Caco-2 (cell line): ENCODE results near the gene MRPS10. TPM values are rescaled to one million over a fixed set of nuclear protein-coding genes. Genes with fewer than 3 reads are reported as not detected.
"Not testable (repeated sequence)": the region's sequence is repeated elsewhere in the genome, so short reads cannot be mapped to it uniquely, and the experiment has no call there.

Experiments used
- BruUV-seq: library from RNA; stranded (reverse); fragments of 400-500 nt; replicated peaks from 2 replicates; lab custom pipeline; 2021; lab: Mats Ljungman, UMichigan
- CTCF ChIA-PET: fragments of 300-600 bp; sonication (Branson Sonifier 250); formaldehyde crosslinking; loops from one replicate; lab custom pipeline; 2022; ENCODE audit warnings: antibody characterized with exemption; lab: Charles Lee
- POLR2A ChIA-PET: fragments of 300-600 bp; sonication (Branson Sonifier 250); formaldehyde crosslinking; loops from one replicate; lab custom pipeline; 2022; ENCODE audit warnings: antibody characterized with exemption; lab: Charles Lee
- DNase-seq, 2 experiments: peaks; one replicate each; pipeline versions ENCODE4 v3.0.0 to v3.0.0-alpha.2; 2020 to 2022
- H3K27me3 ChIP-seq: replicated peaks from 2 replicates; pipeline ENCODE4 v1.6.0; 2011; ENCODE audit warnings: low read length; ENCODE audit not compliant: control insufficient read depth, insufficient read depth
- H3K36me3 ChIP-seq: 2 replicates; pipeline ENCODE4 v1.5.1; 2011; ENCODE audit warnings: low read length; ENCODE audit not compliant: control insufficient read depth, insufficient read depth
- H3K4me1 ChIP-seq: fragments of 250-450 bp; sonication (Bioruptor Pico); 2 replicates; pipeline ENCODE4 v1.5.1; 2020; ENCODE audit warnings: mild to moderate bottlenecking
- H3K4me3 ChIP-seq: 2 replicates; pipeline ENCODE4 v1.5.1; 2011; ENCODE audit warnings: low read depth, mild to moderate bottlenecking, control low read depth, low read length
- H3K9me3 ChIP-seq: fragments of 250-450 bp; sonication (Bioruptor Pico); 2 replicates; pipeline ENCODE4 v1.5.1; 2020; ENCODE audit warnings: mild to moderate bottlenecking, moderate library complexity
- H3K27ac Mint-ChIP-seq: one replicate; pipeline ENCODE4 v1.8.0; 2022; ENCODE audit warnings: mixed read lengths; ENCODE audit not compliant: unreplicated experiment
- H3K27me3 Mint-ChIP-seq: one replicate; pipeline ENCODE4 v1.8.0; 2022; ENCODE audit warnings: mixed read lengths; ENCODE audit not compliant: insufficient read depth, unreplicated experiment
- H3K36me3 Mint-ChIP-seq: one replicate; pipeline ENCODE4 v1.8.0; 2022; ENCODE audit warnings: mild to moderate bottlenecking, mixed read lengths; ENCODE audit not compliant: insufficient read depth, unreplicated experiment
- H3K4me1 Mint-ChIP-seq: one replicate; pipeline ENCODE4 v1.8.0; 2022; ENCODE audit warnings: low read depth, mixed read lengths; ENCODE audit not compliant: unreplicated experiment
- H3K4me3 Mint-ChIP-seq: one replicate; pipeline ENCODE4 v1.8.0; 2022; ENCODE audit warnings: mild to moderate bottlenecking, moderate library complexity, mixed read lengths; ENCODE audit not compliant: unreplicated experiment
- H3K9me3 Mint-ChIP-seq: one replicate; pipeline ENCODE4 v1.8.0; 2022; ENCODE audit warnings: mixed read lengths; ENCODE audit not compliant: unreplicated experiment
- CTCF ChIP-seq, 2 experiments: fragments of 200-600 bp in 1 of 2; IDR thresholded peaks; 1 replicate in 1 of 2; 2 replicates in 1 of 2; pipeline versions ENCODE4 v1.5.1 to v1.8.0; 2011 to 2022; ENCODE audit warnings: antibody characterized with exemption in 1 of 2, control low read depth in 1 of 2, inconsistent platforms in 1 of 2, low read depth in 1 of 2, low read length in 1 of 2, mild to moderate bottlenecking in 1 of 2, moderate library complexity in 1 of 2; ENCODE audit not compliant: insufficient read depth in 1 of 2, severe bottlenecking in 1 of 2, unreplicated experiment in 1 of 2
- intact Hi-C: fragments of 100-400 bp; cut with micrococcal nuclease; formaldehyde crosslinking; loops from one replicate; pipeline ENCODE4 v1.10.0; 2022; ENCODE audit not compliant: unreplicated experiment
- total RNA-seq: library from RNA; stranded (reverse); gene quantifications from 2 replicates; pipeline ENCODE4 v1.2.3, GENCODE V29; 2022

Gene MRPS10
- total RNA-seq, 1 experiment from 2014 or later, result 38.6 TPM

- H3K27me3 ChIP-seq, result no peaks in the 10 kb centered on the region
- Mint-ChIP-seq H3K36me3 (peaks cover 61% of the 10 kb centered on the region), H3K4me3 (no peak overlapping the region), H3K27me3 (no peaks in the 10 kb centered on the region), H3K4me1 (no peaks in the 10 kb centered on the region), H3K9me3 (no peaks in the 10 kb centered on the region), H3K27ac (no peak overlapping the region)
- ChIA-PET POLR2A (no interaction called here), CTCF (interaction anchor here (0.5 kb wide), 1 partner anchor 701 kb away, joined by 3 read pairs; no protein-coding TSS in a partner anchor)
- intact Hi-C loops, result no loop called here
- DNase-seq, result no peak
- BruUV-seq, result no TSS peak
- no peaks in the 10 kb centered on the region for H3K9me3 ChIP-seq
- no peak for TF ChIP-seq CTCF (IDR thresholded peaks at IDR 0.05; ENCODE audit: insufficient read depth in 1 of 2, low read depth in 1 of 2, low read length in 1 of 2, severe bottlenecking in 1 of 2, unreplicated experiment in 1 of 2)
- peaks cover 7% of the 10 kb centered on the region for H3K4me1 ChIP-seq
- H3K4me3 ChIP-seq, result no peak overlapping the region
- peaks cover 2% of the 10 kb centered on the region; the same call in 1 of the 2 replicates for H3K36me3 ChIP-seq
Measured at GRCh38 chr6:42212442-42212841, 5.2 kb downstream of the MRPS10 start.

DNA sequence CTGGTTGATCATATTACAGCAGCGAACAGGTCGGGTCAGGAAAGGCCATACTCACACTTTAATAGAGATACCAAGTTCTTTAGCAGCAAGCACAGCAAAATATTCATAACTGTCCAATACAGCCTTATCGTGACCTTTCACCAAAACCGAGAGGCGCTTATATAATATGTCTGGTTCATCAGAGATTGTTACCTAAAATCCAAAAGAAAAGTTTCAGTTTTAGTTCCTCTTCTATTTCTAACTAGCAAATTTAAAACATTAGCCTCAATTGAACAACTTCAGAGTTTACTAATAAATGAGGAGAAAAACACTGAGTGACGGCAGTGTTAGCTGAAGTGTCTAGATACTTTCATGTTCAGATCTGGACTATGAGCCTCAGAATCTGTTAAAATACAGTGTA, 5.9 kb downstream of the MRPS10 start:
- POLR2A ChIA-PET, result no interaction called here
- H3K4me1 ChIP-seq, result peaks cover 2% of the 10 kb centered on the region
- H3K36me3 Mint-ChIP-seq, result peaks cover 60% of the 10 kb centered on the region

DNA sequence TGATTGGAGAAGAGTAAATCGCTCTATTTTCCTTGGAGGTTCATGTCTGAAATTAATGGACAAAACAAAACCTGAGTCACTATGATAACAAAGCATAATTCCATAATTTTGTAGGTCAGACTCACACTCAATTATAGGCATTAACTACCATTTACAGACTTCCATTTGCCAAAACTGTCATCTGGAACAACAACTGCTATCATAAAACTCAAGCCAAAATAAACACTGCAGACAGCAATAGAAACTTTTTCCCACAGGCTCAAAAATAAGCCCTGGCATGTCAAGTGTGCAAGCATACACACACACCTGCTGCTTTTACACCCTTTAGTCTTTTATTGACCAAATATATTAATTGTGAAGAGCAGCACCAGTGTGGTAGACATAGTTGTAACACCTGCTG, 7.1 kb downstream of the MRPS10 start:
- H3K4me3 ChIP-seq, result no peak overlapping the region
- intact Hi-C loops, result no loop called here
- peaks cover 55% of the 10 kb centered on the region for H3K36me3 Mint-ChIP-seq
- peaks cover 2% of the 10 kb centered on the region; the same call in 1 of the 2 replicates for H3K36me3 ChIP-seq
- no TSS peak for BruUV-seq
- no peaks in the 10 kb centered on the region for H3K27me3 ChIP-seq
- no peaks in the 10 kb centered on the region for H3K9me3 ChIP-seq
- no peak for TF ChIP-seq CTCF (IDR thresholded peaks at IDR 0.05; ENCODE audit: insufficient read depth in 1 of 2, low read depth in 1 of 2, low read length in 1 of 2, severe bottlenecking in 1 of 2, unreplicated experiment in 1 of 2)
- no peaks in the 10 kb centered on the region for H3K9me3 Mint-ChIP-seq
- ChIA-PET POLR2A (no interaction called here), CTCF (no interaction called here)
- H3K27me3 Mint-ChIP-seq, result no peaks in the 10 kb centered on the region
- no peak overlapping the region for H3K4me3 Mint-ChIP-seq
- no peaks in the 10 kb centered on the region for H3K4me1 Mint-ChIP-seq
- DNase-seq, result no peak
- no peaks in the 10 kb centered on the region for H3K4me1 ChIP-seq
- H3K27ac Mint-ChIP-seq, result no peak overlapping the region

More for the DNA sequence above, 5.9 kb downstream of the MRPS10 start:
- Histone ChIP-seq H3K36me3 (peaks cover 2% of the 10 kb centered on the region; the same call in 1 of the 2 replicates), H3K27me3 (no peaks in the 10 kb centered on the region), H3K9me3 (no peaks in the 10 kb centered on the region), H3K4me3 (no peak overlapping the region)
- no peaks in the 10 kb centered on the region for H3K9me3 Mint-ChIP-seq
- no peak overlapping the region for H3K4me3 Mint-ChIP-seq
- no peaks in the 10 kb centered on the region for H3K4me1 Mint-ChIP-seq
- H3K27ac Mint-ChIP-seq, result no peak overlapping the region
- intact Hi-C loops, result no loop called here
- no peaks in the 10 kb centered on the region for H3K27me3 Mint-ChIP-seq
- CTCF ChIA-PET, result interaction anchor here (0.7 kb wide), 1 partner anchor 73 kb away, joined by 3 read pairs; no protein-coding TSS in a partner anchor
- BruUV-seq, result no TSS peak
- no peak for TF ChIP-seq CTCF (IDR thresholded peaks at IDR 0.05; ENCODE audit: insufficient read depth in 1 of 2, low read depth in 1 of 2, low read length in 1 of 2, severe bottlenecking in 1 of 2, unreplicated experiment in 1 of 2)
- no peak for DNase-seq

GRCh38 chr6:42207559-42207958, 10.1 kb downstream of the MRPS10 start:
- H3K27me3 Mint-ChIP-seq, result not testable (repeated sequence)

More at GRCh38 chr6:42207559-42207958, 10.1 kb downstream of the MRPS10 start:
- POLR2A ChIA-PET, H3K9me3 Mint-ChIP-seq, H3K27ac Mint-ChIP-seq, CTCF ChIA-PET, H3K4me1 Mint-ChIP-seq, intact Hi-C loops, H3K27me3 ChIP-seq, H3K4me3 Mint-ChIP-seq, H3K9me3 ChIP-seq, DNase-seq, H3K36me3 ChIP-seq, H3K4me3 ChIP-seq: not testable (repeated sequence)
- TSS peak; percentile 36 for BruUV-seq
- peaks cover 19% of the 10 kb centered on the region for H3K4me1 ChIP-seq
- H3K36me3 Mint-ChIP-seq, result peaks cover 37% of the 10 kb centered on the region
